A172 (cell line): Measurements from ENCODE around the gene STX12. TPM values are rescaled to one million over a fixed set of nuclear protein-coding genes. Genes with fewer than 3 reads are reported as not detected.

Source experiments
- DNase-seq: peaks from one replicate; pipeline ENCODE4 v3.0.0-alpha.2; 2015; ENCODE audit warnings: low spot score
- total RNA-seq: library from RNA; depleted of rRNA; stranded (reverse); fragments of >200 nt; shearing (Covaris generic); gene quantifications from 2 replicates; pipeline ENCODE4 v1.2.3, GENCODE V29; 2014; rRNA removed

Gene STX12
- 18.9 and 22.8 TPM in 2 replicates for total RNA-seq

DNA sequence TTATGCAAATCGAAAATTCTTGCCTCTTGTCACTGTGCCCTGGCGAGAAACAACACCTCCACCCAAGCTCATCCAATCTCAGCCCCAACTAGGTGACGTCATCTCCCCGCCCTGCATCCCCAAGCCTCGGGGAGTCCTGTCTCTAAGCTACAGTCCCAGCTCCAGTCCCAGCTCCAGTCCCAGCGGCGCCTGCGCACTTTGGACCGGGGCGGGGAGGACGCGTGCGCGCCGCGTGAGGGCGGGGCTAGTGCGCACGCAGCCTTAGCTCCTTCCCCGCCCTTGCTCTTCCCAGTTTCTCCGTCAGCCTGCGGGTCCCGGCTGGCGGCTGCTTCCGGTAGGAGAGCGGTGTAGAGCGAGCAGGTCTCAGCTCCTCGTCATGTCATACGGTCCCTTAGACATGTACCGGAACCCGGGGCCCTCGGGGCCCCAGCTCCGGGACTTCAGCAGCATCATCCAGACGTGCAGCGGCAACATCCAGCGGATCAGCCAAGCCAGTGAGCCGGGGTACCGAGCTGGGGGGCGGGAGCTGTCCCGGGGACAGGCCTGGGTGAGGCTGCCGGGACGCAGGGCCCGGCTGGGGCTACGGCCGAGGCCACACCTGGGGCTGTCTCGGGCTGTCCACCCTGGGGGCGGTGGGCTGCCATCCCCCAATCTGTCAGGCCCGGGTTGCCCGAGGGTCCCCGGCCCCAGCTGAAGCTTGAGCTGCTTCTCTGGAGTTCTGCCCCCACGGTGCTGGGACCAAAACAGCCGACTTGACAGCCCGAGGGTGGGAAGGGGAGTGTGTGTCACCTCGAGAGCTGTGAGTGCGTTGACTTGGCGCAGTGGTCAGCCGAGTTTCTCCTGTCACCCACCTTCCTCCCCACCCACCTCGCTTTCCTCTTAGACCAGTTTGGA is at the start of gene STX12:
STX12 (plus strand) TSS at position 288 of the 894 bp plus-strand sequence; CDS start at position 377, 89 bp downstream.
- peak; percentile 94 for DNase-seq

DNA sequence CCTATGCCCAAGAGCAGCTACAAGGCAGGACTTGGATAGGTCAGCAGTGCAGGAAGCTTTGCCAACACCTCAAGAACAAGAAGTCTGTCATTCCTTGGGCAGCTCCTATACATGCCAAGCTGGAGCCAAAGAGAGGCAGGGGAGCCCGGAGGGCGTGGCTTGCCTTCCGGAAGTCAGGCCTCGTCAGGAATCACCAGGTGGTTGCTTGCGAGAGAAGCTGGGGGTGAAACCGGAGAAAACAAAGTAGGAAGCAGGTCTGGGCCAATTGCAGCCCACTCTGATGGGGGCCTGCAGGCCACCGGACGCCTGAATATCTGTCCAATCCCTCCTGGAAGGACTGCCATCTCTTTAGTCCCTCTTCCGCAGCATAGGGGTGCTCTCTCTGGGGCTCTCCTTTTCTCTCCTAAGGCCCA is 48.1 kb upstream of the STX12 start:
- peak; percentile 9 for DNase-seq

DNA sequence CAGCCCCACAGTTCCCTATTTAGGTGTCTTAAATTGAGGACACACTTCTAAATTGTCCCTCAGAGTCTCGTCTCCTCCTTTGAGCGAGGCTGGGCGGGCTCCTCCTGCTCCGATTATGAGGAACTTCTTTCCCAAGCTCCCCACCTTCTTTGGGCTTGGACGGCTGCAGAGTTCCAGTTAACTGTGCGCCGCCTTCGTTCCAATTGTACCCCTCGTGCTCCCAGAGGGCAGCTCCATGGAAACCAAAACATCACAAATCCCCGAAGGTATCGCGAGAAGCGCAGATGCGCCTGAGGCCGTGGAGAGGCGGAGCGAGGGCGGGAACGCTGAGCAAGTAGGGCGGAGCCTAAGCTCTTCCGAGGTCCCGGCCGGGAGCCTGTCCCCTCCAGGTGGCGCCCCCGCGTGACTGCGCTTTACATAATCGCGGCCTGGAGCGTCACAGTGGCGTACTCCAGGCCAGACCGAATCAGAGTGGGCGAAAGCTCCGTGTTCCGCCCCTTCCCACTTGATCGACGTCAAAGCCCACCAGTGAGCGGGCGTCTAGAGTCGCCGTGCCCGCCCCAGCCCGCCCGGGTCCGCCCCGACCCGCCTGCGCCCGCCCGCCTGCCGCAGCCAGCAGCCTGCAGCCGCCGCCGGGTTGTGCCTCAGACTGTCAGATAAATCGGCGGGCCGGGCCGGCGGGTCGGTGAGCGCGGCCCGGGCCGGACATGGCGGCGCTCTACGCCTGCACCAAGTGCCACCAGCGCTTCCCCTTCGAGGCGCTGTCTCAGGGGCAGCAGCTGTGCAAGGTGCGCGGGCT is 47.4 kb upstream of the STX12 start, which contains the start of gene FAM76A:
FAM76A (plus strand) TSS at position 588 of the 799 bp plus-strand sequence; CDS start at position 708, 120 bp downstream.
- DNase-seq = peak; percentile 94

DNA sequence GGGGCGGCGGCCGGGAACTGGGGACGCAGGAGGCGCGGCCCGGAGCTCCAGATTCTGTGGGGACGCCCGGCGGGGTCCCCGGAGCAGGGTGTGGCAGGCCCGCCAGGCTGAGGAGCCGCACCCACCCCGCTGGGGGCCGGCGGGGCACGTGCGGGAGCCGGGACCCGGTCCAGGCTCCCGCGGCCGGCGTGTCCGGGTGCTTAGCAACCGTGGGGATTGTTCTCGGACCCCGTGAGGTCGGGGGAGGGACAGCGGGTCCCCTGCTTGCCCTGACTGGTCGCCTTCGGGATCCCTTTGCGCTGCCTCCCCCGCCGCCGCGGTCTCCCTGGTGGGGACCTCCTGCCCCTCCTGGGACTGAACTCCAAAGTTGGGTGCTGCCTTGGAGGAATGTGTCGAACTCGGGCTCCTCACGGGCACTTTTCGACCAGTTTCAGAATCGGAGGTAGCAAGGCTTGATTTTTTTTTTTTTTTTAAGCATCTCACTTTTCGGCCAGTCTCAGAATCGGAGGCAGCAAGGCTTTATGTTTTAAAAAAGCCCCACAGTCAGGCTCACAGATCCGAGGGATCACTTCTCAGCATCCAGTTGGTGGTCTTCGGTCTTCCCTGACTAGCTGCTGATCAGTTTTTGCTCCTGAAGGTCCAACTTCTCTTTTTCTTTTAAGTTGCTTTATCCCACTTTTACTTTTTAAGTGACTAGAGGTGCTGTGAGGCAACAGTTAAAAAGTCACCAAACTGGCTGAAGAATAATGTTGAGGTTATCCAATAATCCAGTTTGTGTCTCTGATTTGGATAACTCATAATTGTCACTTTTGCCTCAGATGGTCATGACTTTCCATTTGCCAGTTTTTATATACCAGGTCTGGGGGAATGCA is 46.6 kb upstream of the STX12 start:
- DNase-seq = peak; percentile 7

DNA sequence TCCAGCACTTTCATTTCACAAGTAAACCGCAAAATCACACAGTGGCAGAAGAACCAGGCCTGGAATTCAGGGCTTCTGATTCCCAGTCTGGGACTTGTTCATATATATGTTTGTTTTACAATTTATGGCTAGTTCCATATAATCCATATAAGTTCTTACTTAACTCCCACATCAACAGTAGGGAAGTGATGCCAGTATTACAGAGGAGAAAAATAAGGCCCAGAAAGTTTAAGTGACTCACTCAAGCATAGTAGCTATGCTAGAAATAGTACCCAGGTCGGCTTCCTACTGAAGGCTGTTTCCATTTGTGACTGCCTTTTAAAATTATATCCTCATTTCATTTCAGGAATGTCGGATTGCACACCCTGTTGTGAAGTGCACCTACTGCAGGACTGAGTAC is 45.9 kb upstream of the STX12 start:
- no peak for DNase-seq

DNA sequence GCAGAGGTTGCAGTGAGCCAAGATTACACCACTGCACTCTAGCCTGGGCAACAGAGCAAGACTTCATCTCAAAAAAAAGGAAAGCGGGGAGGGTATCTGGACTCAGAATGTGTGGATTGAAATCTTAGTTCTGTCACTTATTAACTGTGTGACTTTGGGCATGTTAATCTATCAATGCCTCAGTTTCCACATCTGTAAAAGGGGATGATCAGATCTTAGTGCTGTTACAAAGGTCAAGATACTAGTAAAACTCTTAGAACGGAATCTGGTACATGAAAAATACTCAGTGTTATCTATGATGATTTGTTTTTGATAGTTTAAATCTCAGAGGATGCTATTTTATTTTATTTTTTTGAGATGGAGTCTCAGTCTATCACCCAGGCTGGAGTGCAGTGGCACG is 36.8 kb upstream of the STX12 start:
- DNase-seq = no peak

DNA sequence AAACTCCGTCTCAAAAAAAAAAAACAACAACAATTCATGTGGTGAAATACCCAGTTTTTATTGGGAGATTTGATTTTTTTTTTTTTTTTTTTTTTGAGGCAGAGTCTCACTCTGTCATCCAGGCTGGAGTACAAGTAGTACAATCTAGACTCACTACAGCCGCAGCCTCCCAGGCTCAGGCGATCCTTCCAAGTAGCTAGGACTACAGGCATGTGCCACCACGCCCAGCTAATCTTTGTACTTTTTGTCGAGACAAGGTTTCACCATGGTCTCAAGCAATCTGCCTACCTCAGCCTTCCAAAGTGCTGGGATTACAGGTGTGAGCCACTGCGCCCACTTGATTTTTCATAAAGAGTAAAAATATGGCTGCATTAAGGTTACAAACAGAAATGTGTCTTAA is 31.9 kb upstream of the STX12 start:
- DNase-seq = no peak

DNA sequence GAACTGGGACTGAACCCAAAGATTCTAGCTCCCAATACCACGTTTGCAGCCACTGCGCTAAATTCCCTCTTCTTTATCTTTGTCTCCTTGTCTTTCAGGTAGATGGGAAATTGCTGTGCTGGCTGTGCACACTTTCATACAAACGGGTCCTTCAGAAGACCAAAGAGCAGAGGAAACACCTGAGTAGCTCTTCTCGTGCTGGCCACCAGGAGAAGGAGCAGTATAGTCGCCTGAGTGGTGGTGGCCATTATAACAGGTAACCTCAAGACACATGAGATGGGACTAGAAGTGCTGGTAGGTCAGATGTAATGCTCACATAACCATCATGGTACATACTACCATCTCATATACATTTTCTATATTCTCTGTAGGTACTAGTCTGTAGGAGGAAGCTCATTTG is 28.5 kb upstream of the STX12 start:
- DNase-seq = no peak

DNA sequence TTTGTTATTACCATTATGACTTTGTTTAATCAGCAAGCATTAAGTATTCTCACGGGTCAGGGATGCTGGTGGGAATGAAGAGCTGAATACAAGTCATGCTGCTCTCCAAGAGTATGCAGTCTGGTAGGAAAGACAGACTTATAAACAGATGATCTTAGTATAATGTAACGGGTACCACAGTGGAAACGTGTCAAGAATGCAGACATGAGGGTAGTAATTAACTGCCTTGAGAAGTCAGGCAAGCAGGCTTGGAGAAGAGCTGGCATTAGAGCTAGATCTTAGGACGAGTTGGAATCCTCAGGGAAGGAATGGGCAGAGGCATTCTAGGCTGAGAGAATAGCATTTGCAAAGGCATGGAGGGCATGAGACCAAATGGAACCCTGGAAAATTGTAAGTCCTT is 27.6 kb upstream of the STX12 start:
- no peak for DNase-seq

DNA sequence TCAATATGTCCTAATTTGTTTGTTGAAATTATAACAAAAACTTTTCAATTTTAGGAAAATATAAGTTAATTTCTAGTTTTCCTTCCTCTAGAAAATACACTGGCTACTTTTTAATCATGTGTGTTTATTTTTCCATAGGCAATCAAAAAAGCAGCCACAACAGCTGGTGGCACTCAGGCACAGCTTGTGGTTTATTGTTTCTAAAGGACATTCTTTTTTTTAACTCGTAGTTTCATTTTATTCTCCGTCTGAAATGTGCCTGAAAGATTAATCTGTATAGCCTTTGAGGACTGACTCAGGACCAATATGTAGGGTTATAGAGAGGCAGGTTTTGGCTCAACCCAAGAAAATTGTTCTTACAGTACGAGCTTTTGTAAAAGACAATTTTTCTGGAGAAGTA is 20.7 kb upstream of the STX12 start:
- DNase-seq = no peak

DNA sequence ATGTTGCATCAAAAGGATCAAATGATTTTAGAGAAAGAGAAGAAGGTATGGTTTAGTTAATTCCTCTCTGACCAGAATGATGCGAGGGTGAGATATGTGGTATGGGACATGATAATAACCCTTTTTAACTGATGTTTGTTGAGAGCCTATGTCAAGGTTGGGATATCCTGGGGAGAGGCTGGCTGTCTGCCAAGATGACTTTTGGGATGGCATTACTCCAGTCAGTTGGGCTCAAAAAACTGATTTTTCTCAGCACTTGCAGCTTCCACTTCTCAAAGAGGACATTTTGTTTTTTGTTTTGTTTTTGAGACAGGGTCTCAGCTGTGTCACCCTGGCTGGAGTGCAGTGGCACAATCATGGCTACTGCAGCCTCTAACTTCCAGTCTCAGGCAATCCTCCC is 17.7 kb upstream of the STX12 start:
- no peak for DNase-seq

DNA sequence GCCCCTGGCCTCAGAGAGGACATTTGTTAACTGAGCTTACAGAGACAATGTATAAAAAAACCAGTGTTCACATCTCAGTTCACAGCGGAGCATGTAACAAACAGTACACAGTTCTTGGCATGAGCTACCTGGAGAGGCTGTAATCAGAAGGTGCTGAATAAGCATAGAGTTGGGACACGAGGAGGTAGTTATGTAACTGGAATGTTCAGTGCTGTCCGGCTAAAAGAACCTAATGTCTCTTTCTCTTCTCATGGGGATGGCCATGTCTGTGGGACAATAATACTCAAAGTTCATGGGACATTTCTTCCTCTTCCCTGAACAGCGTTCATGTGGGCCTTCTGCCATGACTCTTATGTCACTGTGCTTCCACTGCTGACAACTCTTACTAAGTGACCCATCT is 17.2 kb upstream of the STX12 start:
- no peak for DNase-seq

DNA sequence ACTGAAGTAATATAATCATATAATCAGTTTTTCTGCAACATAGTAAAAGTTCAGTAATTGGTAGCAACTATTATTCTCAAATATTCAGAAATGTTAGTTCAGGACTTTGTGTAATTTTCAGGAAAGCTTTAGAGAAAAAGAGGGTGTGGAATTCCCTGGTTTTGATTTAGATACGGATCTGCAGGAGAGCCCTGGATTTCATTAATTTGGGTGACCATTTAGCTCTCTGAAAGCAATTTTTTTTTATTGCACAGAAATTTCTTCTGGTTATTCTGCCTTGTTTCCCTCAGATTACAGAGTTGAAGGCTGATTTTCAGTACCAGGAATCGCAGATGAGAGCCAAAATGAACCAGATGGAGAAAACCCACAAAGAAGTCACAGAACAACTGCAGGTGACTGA is 13.8 kb upstream of the STX12 start:
- DNase-seq = no peak

DNA sequence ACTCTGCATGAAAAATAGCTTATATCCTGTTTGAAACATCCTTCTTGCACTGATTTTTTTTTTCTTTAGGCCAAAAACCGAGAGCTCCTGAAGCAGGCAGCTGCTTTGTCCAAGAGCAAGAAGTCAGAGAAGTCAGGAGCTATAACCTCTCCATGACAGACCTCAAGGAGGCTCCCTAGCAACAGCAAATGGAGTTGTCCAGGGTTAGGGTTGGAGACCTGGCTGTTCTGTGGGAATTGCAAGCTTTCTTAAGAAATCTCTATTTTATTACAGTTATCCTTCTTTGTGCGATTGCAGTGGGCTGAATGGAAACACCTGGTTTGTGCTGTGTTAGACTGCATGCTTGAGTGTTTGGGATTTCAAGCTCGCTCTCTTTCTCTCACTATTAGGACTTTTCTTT is 12.6 kb upstream of the STX12 start:
- no peak for DNase-seq

DNA sequence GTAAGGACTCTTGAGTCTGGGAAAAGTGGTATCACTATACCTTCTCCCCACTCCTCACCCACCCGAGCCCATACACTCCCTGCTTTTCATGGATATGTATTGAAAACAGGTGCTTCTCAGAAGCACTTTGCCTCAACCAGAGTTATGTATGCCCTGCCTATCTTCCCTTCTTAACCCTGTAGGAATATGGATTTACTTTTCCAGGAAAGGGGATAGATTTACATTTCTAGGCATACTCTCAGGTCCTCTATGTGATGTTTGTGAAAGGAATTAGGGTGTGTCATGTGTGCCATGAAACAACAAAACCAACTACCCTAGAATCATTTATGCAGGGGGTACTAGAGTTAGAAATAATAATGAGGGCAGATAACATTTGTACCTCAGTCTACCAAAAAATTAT is 11.0 kb upstream of the STX12 start:
- DNase-seq = no peak

DNA sequence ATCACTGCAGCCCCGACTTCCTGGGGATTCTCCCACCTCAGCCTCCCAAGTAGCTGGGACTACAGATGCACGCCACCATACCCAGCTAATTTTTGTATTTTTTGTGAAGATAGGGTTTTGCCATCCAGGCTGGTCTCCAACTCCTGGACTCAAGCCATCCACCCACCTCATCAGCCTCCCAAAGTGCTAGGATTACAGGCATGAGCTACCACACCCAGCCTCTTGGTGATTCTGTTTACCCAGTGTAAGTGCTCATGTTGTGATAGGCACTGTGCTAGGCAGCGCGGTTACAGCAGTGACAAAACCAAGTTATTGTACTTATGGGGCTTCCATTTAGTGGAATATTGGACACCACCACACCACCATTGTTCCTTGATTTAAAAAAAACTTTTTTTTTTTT is 9.7 kb upstream of the STX12 start:
- no peak for DNase-seq

DNA sequence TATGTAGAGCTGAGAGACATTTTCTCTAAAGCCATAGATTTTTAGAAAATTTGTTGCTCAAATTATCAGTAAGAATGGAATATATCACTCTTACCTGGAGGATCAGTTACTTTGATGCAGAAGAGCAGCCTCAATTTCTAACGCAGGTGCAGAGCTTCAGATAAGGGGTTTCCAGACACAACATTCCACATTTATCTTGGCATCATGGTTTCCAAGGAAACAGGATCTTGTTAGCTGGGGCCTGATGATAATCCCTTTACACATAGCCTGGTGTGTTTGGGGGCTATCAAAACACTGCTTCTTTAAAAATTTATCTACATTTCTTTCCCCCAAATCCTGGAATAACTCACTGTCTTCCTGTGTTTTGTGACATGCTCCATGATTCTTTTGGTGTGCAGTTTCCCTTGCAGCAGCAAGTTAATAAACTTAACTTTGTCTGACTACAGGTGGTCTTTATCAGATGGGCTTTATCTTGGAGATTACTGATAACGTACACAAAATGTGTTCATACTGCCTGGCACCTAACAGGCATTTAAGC is 2.7 kb upstream of the STX12 start:
- no peak for DNase-seq

DNA sequence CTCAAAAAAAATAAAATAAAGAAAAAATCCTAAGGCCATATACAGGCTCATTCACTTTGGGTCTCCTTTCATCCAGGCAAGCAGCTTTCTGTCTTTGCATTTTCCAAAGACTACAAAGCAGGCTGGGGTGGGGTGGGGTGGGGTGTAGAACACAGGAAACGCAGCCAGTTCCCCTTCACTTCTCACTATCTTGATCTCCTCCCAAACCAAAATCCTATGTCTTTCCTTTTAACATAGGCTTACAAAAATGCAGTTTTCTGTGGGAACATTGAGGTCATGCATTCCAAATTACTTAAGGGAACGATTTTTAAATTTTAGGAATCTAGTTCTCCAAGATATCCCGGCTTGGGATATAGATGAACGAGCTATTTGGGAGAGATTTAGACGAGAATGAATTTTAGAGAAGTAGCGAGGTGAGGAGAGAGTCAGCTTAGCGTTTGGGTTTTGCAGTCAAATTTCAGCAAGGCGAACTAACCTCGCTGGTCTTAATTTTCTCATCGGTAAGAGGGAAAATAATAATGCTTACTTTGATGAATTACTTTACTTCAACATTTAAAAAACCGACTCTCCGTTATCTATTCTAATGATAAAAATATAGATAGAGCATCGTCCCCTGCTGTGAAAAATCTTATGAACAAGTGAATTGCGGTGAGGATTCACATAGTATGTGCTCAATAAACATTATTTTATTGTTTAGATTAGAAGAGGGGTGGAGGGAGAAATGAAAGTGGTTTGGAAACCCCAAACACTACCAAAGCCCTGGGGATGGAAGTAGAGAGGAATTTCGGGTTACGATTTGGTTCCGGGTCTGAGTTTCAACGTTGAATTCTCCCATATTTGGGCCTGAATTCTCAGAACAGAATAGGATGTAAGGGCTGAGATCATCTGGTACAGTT is 735 bp upstream of the STX12 start:
- DNase-seq = no peak

DNA sequence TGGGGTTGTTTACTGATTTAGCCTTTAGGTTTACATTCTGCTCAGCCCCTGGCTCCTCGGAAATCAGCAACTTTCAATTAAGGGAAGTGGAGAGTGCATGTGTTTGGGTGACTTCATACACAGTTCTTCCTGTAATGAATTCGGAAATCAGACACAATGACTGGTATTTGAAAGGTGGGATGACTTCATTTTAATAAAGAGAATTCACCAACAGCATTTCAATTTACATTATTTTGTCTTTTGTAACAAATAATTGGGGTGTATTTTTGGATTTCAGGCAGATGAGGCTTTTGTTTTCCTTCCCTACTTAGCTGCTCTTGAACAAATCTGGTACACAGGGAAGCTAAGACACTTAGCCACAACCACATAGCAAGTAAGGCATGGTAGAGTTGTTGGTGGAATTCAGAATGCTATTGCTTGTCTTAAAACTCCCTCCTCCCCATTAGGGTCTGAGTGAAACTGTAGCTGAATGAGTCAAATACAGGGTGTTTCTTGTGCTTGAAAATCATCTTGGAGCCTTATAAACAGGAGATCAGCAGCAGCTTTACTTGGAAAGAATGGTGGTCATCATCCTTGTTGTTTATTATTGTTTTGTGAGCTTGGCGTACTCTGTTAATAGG is 917 bp downstream of the STX12 start:
- DNase-seq = no peak

DNA sequence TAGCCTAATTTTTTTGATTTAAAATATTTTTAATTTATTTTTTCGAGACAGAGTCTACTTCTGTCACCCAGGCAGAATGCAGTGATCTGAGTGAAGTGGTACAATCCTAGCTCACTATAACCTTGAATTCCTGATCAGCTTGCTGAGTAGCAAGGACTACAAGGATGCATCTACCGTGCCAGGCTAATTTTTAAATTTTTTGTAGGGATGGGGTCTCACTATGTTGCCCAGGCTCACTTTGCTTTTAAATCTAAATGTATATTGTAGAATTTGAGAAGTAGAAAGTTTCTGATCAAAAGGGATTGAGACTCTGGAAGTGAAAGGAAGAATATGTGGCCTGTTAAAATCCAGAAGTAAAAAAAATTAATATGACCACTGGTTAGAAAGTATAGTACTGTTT is 1.6 kb downstream of the STX12 start:
- DNase-seq = no peak
